ENCODE data around the gene TEN1. TPM values are rescaled to one million over a fixed set of nuclear protein-coding genes. Genes with fewer than 3 reads are reported as not detected.

TEN1 gene
- total and polyA plus RNA-seq, 4 donors = 12.0 to 30.0 (median 16.5) TPM

GRCh38 chr17:75994802-75995370 lies 15.8 kb downstream of the TEN1 start:
- 77% methylated on average over 5 of the region's 5 CpGs for WGBS
- TF ChIP-seq HNF4A (conservative IDR thresholded peaks at IDR 0.05) = no peak
- TF ChIP-seq JUND (IDR thresholded peaks at IDR 0.05) = no peak
- no peak for TF ChIP-seq RXRA (IDR thresholded peaks at IDR 0.05)
- TF ChIP-seq TAF1 (conservative IDR thresholded peaks at IDR 0.05) = no peak
- no peak for TF ChIP-seq RAD21 (IDR thresholded peaks at IDR 0.05)
- no peak for TF ChIP-seq ATF3 (IDR thresholded peaks at IDR 0.05)
- no peak for TF ChIP-seq EGR1 (IDR thresholded peaks at IDR 0.05; ENCODE audit: low read depth in 2 of 2)
- no peak for TF ChIP-seq FOXA1 (IDR thresholded peaks at IDR 0.05)
- no peak for TF ChIP-seq HNF4G (IDR thresholded peaks at IDR 0.05)
- no peak for TF ChIP-seq FOXA2 (IDR thresholded peaks at IDR 0.05)
- no peak for TF ChIP-seq CTCF (IDR thresholded peaks at IDR 0.05; ENCODE audit: low read depth, low read length, missing input control)
- no peak for TF ChIP-seq REST (IDR thresholded peaks at IDR 0.05)
- TF ChIP-seq MAX (IDR thresholded peaks at IDR 0.05) = no peak
- peak overlapping the region in 1 of 2 donors; percentile 18 for H3K9ac ChIP-seq (ENCODE audit: low read depth in 1 of 2, low read length in 2 of 2)
- H3K4me1 ChIP-seq (ENCODE audit: control insufficient read depth in 4 of 4, insufficient read depth in 4 of 4, low read length in 3 of 4) = peaks cover 13 to 50% (median 39%) of the 10 kb centered on the region in 4 donors
- peak overlapping the region; percentile 88 to 93 for H3K27ac ChIP-seq (ENCODE audit: low read depth in 1 of 2, low read length in 2 of 2)
- no peaks in the 10 kb centered on the region for H3K27me3 ChIP-seq (ENCODE audit: control insufficient read depth in 4 of 4, insufficient read depth in 4 of 4, low read length in 3 of 4)
- peaks cover 0 to 5% (median 3%) of the 10 kb centered on the region in 4 donors for H3K36me3 ChIP-seq (ENCODE audit: control insufficient read depth in 4 of 4, insufficient read depth in 3 of 4, low read depth in 1 of 4, low read length in 3 of 4)
- no peaks in the 10 kb centered on the region for H3K9me3 ChIP-seq (ENCODE audit: control insufficient read depth in 4 of 4, low read length in 3 of 4)
- no peak overlapping the region for H3K4me3 ChIP-seq (ENCODE audit: low read depth in 1 of 3, low read length in 3 of 3)
- DNase-seq (ENCODE audit: low spot score) = no peak

- WGBS = 72% methylated on average over 7 of the region's 7 CpGs
- no peaks in the 10 kb centered on the region for H3K27me3 ChIP-seq (ENCODE audit: control insufficient read depth in 4 of 4, insufficient read depth in 4 of 4, low read length in 3 of 4)
- H3K9ac ChIP-seq (ENCODE audit: low read depth in 1 of 2, low read length in 2 of 2) = peak overlapping the region in 1 of 2 donors; percentile 18
- H3K9me3 ChIP-seq (ENCODE audit: control insufficient read depth in 4 of 4, low read length in 3 of 4) = no peaks in the 10 kb centered on the region
- TF ChIP-seq YY1 (IDR thresholded peaks at IDR 0.05) (no peak), SP1 (IDR thresholded peaks at IDR 0.05) (peak; percentile 23), FOXA2 (IDR thresholded peaks at IDR 0.05) (no peak), HNF4A (conservative IDR thresholded peaks at IDR 0.05) (peak; percentile 34 to 77), JUND (IDR thresholded peaks at IDR 0.05) (peak in 1 of 2 donors; percentile 35), CTCF (IDR thresholded peaks at IDR 0.05; ENCODE audit: low read depth, low read length, missing input control) (no peak), FOXA1 (IDR thresholded peaks at IDR 0.05) (no peak), REST (IDR thresholded peaks at IDR 0.05) (no peak), TAF1 (conservative IDR thresholded peaks at IDR 0.05) (no peak), RXRA (IDR thresholded peaks at IDR 0.05) (peak; percentile 65 to 84), ATF3 (IDR thresholded peaks at IDR 0.05) (no peak)
- no peak overlapping the region for H3K4me3 ChIP-seq (ENCODE audit: low read depth in 1 of 3, low read length in 3 of 3)
- peaks cover 17 to 56% (median 44%) of the 10 kb centered on the region in 4 donors for H3K4me1 ChIP-seq (ENCODE audit: control insufficient read depth in 4 of 4, insufficient read depth in 4 of 4, low read length in 3 of 4)
- H3K36me3 ChIP-seq (ENCODE audit: control insufficient read depth in 4 of 4, insufficient read depth in 3 of 4, low read depth in 1 of 4, low read length in 3 of 4) = peaks cover 0 to 5% (median 3%) of the 10 kb centered on the region in 4 donors
- H3K27ac ChIP-seq (ENCODE audit: low read depth in 1 of 2, low read length in 2 of 2) = peak overlapping the region; percentile 88 to 93
- no peak for DNase-seq (ENCODE audit: low spot score)
These were observed 16.4 kb downstream of the TEN1 start for GRCh38 chr17:75995385-75995925.

Measured in liver (tissue), 9 donors.